GM10248 (cell line): ENCODE measurements around the gene ALKAL2.

Source experiments
- CTCF ChIA-PET: fragments of 300-600 bp; sonication (Branson Sonifier 250); formaldehyde crosslinking; extraction: SDS; loops from one replicate; lab custom pipeline; 2021; ENCODE audit warnings: antibody characterized with exemption; lab: Yijun Ruan, JAX
- POLR2A ChIA-PET: fragments of 350-650 bp; sonication (Branson Sonifier 250); formaldehyde crosslinking; extraction: SDS; loops from one replicate; lab custom pipeline; 2020; ENCODE audit warnings: antibody characterized with exemption; lab: Yijun Ruan, JAX
- DNase-seq: peaks from one replicate; pipeline ENCODE4 v3.0.0; 2012; ENCODE audit errors: extremely low spot score
- CTCF ChIP-seq: IDR thresholded peaks from 2 replicates; pipeline ENCODE4 v1.5.1; 2012; ENCODE audit warnings: mild to moderate bottlenecking, low read depth; ENCODE audit errors: extremely low read depth, missing control alignments, control extremely low read depth

Gene ALKAL2

DNA sequence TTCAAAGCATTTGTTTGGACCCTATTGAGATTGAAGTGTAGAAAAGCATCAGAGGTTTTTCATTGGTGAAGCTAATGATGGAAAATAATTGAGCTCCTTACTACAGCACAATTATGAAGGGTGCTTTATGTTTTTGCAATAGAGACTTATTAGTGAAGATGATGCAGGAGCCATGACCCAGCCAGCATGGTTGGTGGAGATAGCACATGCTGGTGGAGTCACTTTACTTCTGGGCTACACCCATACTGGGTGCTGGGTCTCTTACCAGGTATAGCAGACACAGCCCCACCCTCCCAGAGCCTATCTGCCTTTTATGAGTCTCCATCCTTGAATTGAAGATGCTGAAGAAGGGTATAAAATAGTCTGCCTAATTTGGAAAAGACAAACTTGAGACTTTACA is 19.6 kb downstream of the ALKAL2 start:
- DNase-seq = no peak
- ChIA-PET POLR2A (no interaction called here), CTCF (interaction anchor here (3.4 to 3.8 kb wide), 2 partner anchors 10 to 21 kb away, joined by 12 to 13 read pairs; no protein-coding TSS in a partner anchor)
- no peak for TF ChIP-seq CTCF

- ChIA-PET CTCF (interaction anchor here (1.5 to 2.5 kb wide), 3 partner anchors 12 to 18 kb away, joined by 3 to 8 read pairs (median 5); no protein-coding TSS in a partner anchor), POLR2A (no interaction called here)
- no peak for TF ChIP-seq CTCF
- peak; percentile 98 for DNase-seq
These were observed 23.1 kb downstream of the ALKAL2 start, which contains the start of gene ACP1 for GRCh38 chr2:264493-265468. TSS of gene ACP1 (plus strand) at chr2:264947. CDS start at chr2:264965, 18 bp downstream.

DNA sequence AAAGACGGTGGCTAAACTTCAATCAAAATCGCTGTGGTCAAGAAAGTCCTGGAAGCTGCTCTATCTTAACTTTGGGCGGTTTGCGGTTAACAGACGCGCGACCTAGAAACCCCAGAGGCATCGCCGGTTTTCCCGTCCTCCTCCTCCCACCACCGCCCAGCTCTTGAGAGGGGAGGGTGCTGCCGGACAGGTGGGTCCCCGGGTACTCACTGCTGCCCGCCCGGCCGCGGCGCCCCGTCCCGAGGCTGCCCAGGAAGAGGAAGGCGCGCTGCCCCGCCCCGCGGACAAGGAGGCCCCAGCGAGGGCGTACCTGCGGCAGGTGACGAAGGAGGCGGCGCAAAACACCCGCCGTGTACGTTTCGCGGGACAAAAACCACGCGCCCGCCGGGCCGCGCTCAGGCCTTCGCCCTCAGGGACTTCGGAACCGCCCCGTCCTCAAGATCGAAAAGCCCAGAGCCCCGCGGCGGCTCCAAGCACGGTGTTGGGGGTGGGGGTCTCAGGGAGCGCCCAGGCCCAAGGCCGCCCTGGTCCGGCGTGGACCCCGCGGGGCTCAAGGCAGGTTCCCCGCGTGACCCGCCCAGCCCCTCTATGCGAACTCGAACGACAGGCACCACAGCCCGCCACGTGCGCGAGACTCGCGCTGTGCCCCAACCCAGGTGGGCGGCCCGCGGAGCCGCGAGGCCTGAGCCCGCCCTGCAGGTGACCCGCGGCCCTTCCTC is 24.0 kb downstream of the ALKAL2 start, which contains the start of gene SH3YL1:
SH3YL1 (minus strand) TSS at position 259 of the 719 bp plus-strand sequence; CDS start at position 211, 48 bp downstream.
- peak; percentile 54 for DNase-seq
- TF ChIP-seq CTCF = no peak
- ChIA-PET POLR2A (no interaction called here), CTCF (interaction anchor here (1.5 kb wide), 2 partner anchors 14 to 17 kb away, joined by 3 to 5 read pairs; no protein-coding TSS in a partner anchor)

- no peak for TF ChIP-seq CTCF
- CTCF ChIA-PET = interaction anchor here (1.5 kb wide), 2 partner anchors 13 to 16 kb away, joined by 3 to 5 read pairs; no protein-coding TSS in a partner anchor
- no peak for DNase-seq
- POLR2A ChIA-PET = no interaction called here
These were observed 24.7 kb downstream of the ALKAL2 start for GRCh38 chr2:263022-263738.

DNA sequence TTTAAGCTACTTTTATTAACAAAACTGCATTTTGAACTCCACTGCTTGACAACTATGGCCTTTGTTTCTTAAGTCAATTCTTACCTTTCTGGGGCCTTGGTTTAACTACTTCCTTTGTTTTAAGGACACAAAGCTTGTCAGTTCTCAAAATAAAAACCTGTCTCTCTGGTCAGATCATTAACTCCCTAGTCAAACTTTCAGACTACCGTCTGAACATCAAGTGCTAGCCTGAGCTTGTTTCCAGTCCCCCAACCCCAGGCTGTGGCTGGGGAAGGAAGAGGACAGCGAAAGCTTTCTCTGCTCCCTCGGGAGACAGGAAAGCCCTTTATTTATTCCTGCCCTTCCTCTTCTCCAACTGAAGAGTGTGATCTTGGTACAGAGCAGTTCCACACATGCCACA is 25.8 kb downstream of the ALKAL2 start:
- ChIA-PET POLR2A (no interaction called here), CTCF (interaction anchor here (0.9 to 1.9 kb wide), 4 partner anchors 13 to 29 kb away, joined by 3 to 9 read pairs (median 3); no protein-coding TSS in a partner anchor)
- DNase-seq = no peak
- TF ChIP-seq CTCF = no peak
